Ovary (tissue), 3 donors: ENCODE measurements around the gene LPGAT1.

Experiments used
- CTCF ChIP-seq, 3 donors: fragments of 450-650 bp in 2 of 3; fragments of 200-600 bp in 1 of 3; IDR thresholded peaks; one replicate each; pipeline versions ENCODE4 v1.5.1 to v1.8.0; 2016 to 2022; ENCODE audit warnings: antibody characterized with exemption in 3 of 3, mild to moderate bottlenecking in 1 of 3
- EP300 ChIP-seq: sonication (generic); formaldehyde crosslinking; IDR thresholded peaks from one replicate; pipeline ENCODE4 v1.6.1; 2017; ENCODE audit warnings: antibody characterized with exemption
- donor health status: DM: no; HTN: no; CAD: no.

GRCh38 chr1:211822677-211823407, 7.7 kb downstream of the LPGAT1 start:
- TF ChIP-seq CTCF (IDR thresholded peaks at IDR 0.05) (no peak), EP300 (no peak)
